HEK293 (cell line): Measurements from ENCODE around the gene CC2D2A.

Source experiments
- CTCF ChIA-PET: fragments of 350-600 bp; formaldehyde crosslinking; extraction: SDS; loops from one replicate; lab custom pipeline; 2021; ENCODE audit warnings: antibody characterized with exemption; lab: Yijun Ruan, JAX
- POLR2A ChIA-PET: fragments of 300-600 bp; formaldehyde crosslinking; extraction: SDS; loops from one replicate; lab custom pipeline; 2020; ENCODE audit warnings: antibody characterized with exemption, inconsistent platforms; lab: Yijun Ruan, JAX
- H3K27ac ChIP-seq: fragments of 200-500 bp; sonication (Bioruptor generic); 2 replicates; pipeline ENCODE4 v1.5.1; 2014; ENCODE audit warnings: low read depth, low read length, control low read depth, inconsistent platforms; ENCODE audit errors: extremely low read depth
- H3K36me3 ChIP-seq, 2 experiments: fragments of 200-500 bp in 1 of 2; sonication (Bioruptor generic) in 1 of 2; 1 replicate in 1 of 2; 2 replicates in 1 of 2; pipeline ENCODE4 v1.5.1; 2014 to 2017; ENCODE audit warnings: inconsistent platforms in 2 of 2, low read length in 2 of 2; ENCODE audit not compliant: control insufficient read depth in 2 of 2, insufficient read depth in 1 of 2
- H3K4me1 ChIP-seq: fragments of 200-500 bp; sonication (Bioruptor generic); 2 replicates; pipeline ENCODE4 v1.5.1; 2014; ENCODE audit warnings: mild to moderate bottlenecking, low read length, inconsistent platforms; ENCODE audit not compliant: control insufficient read depth, insufficient read depth
- H3K4me3 ChIP-seq: 2 replicates; pipeline ENCODE4 v1.5.1; 2011; ENCODE audit warnings: low read depth, mild to moderate bottlenecking, control low read depth, low read length, moderate library complexity
- H3K9me3 ChIP-seq: fragments of 200-500 bp; sonication (Bioruptor generic); 2 replicates; pipeline ENCODE4 v1.5.1; 2014; ENCODE audit warnings: low read depth, low read length, inconsistent platforms; ENCODE audit not compliant: control insufficient read depth, insufficient read depth
- BCL11B ChIP-seq: fragments of 450-650 bp; formaldehyde crosslinking; IDR thresholded peaks from 2 replicates; pipeline ENCODE4 v1.5.1; 2016; ENCODE audit warnings: low read depth, missing biosample characterization, missing genetic modification characterization
- MZF1 ChIP-seq: fragments of 450-650 bp; formaldehyde crosslinking; IDR thresholded peaks from 2 replicates; pipeline ENCODE4 v1.5.1; 2017; ENCODE audit warnings: missing biosample characterization, missing genetic modification characterization, borderline replicate concordance
- REPIN1 ChIP-seq: fragments of 450-650 bp; formaldehyde crosslinking; IDR thresholded peaks from 2 replicates; pipeline ENCODE4 v1.5.1; 2017; ENCODE audit warnings: missing biosample characterization, missing genetic modification characterization, low read depth
- ZBTB11 ChIP-seq: fragments of 450-650 bp; formaldehyde crosslinking; conservative IDR thresholded peaks from 2 replicates; pipeline ENCODE4 v1.5.1; 2016; ENCODE audit warnings: low read depth, missing biosample characterization, missing genetic modification characterization
- ZFP69B ChIP-seq: fragments of 450-650 bp; formaldehyde crosslinking; IDR thresholded peaks from 2 replicates; pipeline ENCODE4 v1.5.1; 2016; ENCODE audit warnings: missing biosample characterization, missing genetic modification characterization
- ZNF114 ChIP-seq: fragments of 450-650 bp; formaldehyde crosslinking; IDR thresholded peaks from 2 replicates; pipeline ENCODE4 v1.5.0; 2017; ENCODE audit warnings: missing biosample characterization, missing genetic modification characterization
- ZNF138 ChIP-seq: fragments of 450-650 bp; formaldehyde crosslinking; IDR thresholded peaks from 2 replicates; pipeline ENCODE4 v1.5.1; 2016; ENCODE audit warnings: missing biosample characterization, missing genetic modification characterization, borderline replicate concordance
- ZNF18 ChIP-seq: fragments of 450-650 bp; formaldehyde crosslinking; IDR thresholded peaks from 2 replicates; pipeline ENCODE4 v1.5.1; 2016; ENCODE audit warnings: missing biosample characterization, missing genetic modification characterization
- ZNF324 ChIP-seq: fragments of 450-650 bp; formaldehyde crosslinking; IDR thresholded peaks from 2 replicates; pipeline ENCODE4 v1.5.1; 2016; ENCODE audit warnings: missing biosample characterization, missing genetic modification characterization
- ZNF391 ChIP-seq: fragments of 450-650 bp; formaldehyde crosslinking; IDR thresholded peaks from 2 replicates; pipeline ENCODE4 v1.5.1; 2016; ENCODE audit warnings: low read depth, missing biosample characterization, missing genetic modification characterization, borderline replicate concordance
- ZNF529 ChIP-seq: fragments of 450-650 bp; formaldehyde crosslinking; IDR thresholded peaks from 2 replicates; pipeline ENCODE4 v1.5.1; 2017; ENCODE audit warnings: missing genetic modification characterization, missing biosample characterization; ENCODE audit not compliant: insufficient replicate concordance
- ZNF645 ChIP-seq: fragments of 450-650 bp; formaldehyde crosslinking; IDR thresholded peaks from 2 replicates; pipeline ENCODE4; 2016; ENCODE audit warnings: missing biosample characterization, missing genetic modification characterization
- ZNF777 ChIP-seq: fragments of 450-650 bp; formaldehyde crosslinking; IDR thresholded peaks from 2 replicates; pipeline ENCODE4 v1.5.1; 2017; ENCODE audit warnings: missing biosample characterization, missing genetic modification characterization, borderline replicate concordance
- ZNF792 ChIP-seq: fragments of 450-650 bp; formaldehyde crosslinking; IDR thresholded peaks from 2 replicates; pipeline ENCODE4 v1.5.1; 2016; ENCODE audit warnings: missing biosample characterization, missing genetic modification characterization

The CC2D2A gene

GRCh38 chr4:15550491-15550890, 80.8 kb downstream of the CC2D2A start:
- Histone ChIP-seq H3K4me1 (no peaks in the 10 kb centered on the region), H3K4me3 (no peak overlapping the region)
- CTCF ChIA-PET: no interaction called here
- TF ChIP-seq ZNF792 (tag by site-specific recombination): no peak
- no peak for TF ChIP-seq ZNF324 (tag by site-specific recombination)
- no peak for TF ChIP-seq ZNF138
- no peak for TF ChIP-seq ZNF18
- no peak for TF ChIP-seq REPIN1 (tag by site-specific recombination)
- TF ChIP-seq ZFP69B (tag by site-specific recombination): no peak
- no peak for TF ChIP-seq ZNF777 (tag by site-specific recombination)
- no peak for TF ChIP-seq ZNF391
- no peak for TF ChIP-seq ZNF529 (tag by site-specific recombination)
- TF ChIP-seq, all 188 proteins: peak for 0
- H3K9me3 ChIP-seq: no peaks in the 10 kb centered on the region
- no peak overlapping the region for H3K27ac ChIP-seq
- POLR2A ChIA-PET: no interaction called here
- H3K36me3 ChIP-seq: peaks cover 0 to 3% of the 10 kb centered on the region in 2 experiments; a peak in 1 of 3 replicates

- POLR2A ChIA-PET: no interaction called here
- Histone ChIP-seq H3K4me3 (no peak overlapping the region), H3K27ac (no peak overlapping the region), H3K9me3 (no peaks in the 10 kb centered on the region), H3K36me3 (peaks cover 0 to 7% of the 10 kb centered on the region in 2 experiments; a peak in 1 of 3 replicates), H3K4me1 (no peaks in the 10 kb centered on the region)
- TF ChIP-seq ZBTB11 (no peak), BCL11B (tag by site-specific recombination) (no peak), MZF1 (tag by site-specific recombination) (no peak), ZNF529 (tag by site-specific recombination) (no peak), ZNF645 (tag by site-specific recombination) (no peak), ZNF114 (tag by site-specific recombination) (no peak)
- CTCF ChIA-PET: interaction anchor here (1.1 kb wide), 1 partner anchor 85 kb away, joined by 3 read pairs; no protein-coding TSS in a partner anchor
These were observed 82.2 kb downstream of the CC2D2A start for GRCh38 chr4:15551740-15552446.
